Panc1 (cell line): ENCODE results near the gene HASPIN. TPM values are rescaled to one million over a fixed set of nuclear protein-coding genes. Genes with fewer than 3 reads are reported as not detected.

ENCODE experiments used
- ATAC-seq: fragments of 200-7000 bp; cut with Tn5 transposase; 2 replicates; pipeline ENCODE4 v1.9.1; 2020; ENCODE audit warnings: mild to moderate bottlenecking, moderate library complexity
- BruUV-seq: library from RNA; stranded (reverse); fragments of 400-500 nt; replicated peaks from 2 replicates; lab custom pipeline; 2021; lab: Mats Ljungman, UMichigan
- CTCF ChIA-PET: fragments of 300-600 bp; sonication (Branson Sonifier 250); formaldehyde crosslinking; loops from one replicate; lab custom pipeline; 2022; ENCODE audit warnings: antibody characterized with exemption; lab: Charles Lee
- POLR2A ChIA-PET: fragments of 300-600 bp; sonication (Branson Sonifier 250); formaldehyde crosslinking; loops from one replicate; lab custom pipeline; 2022; ENCODE audit warnings: antibody characterized with exemption; lab: Charles Lee
- DNase-seq: peaks from one replicate; pipeline ENCODE4 v3.0.0-alpha.2; 2010; ENCODE audit warnings: low read depth, low spot score
- H3K27ac ChIP-seq: 2 replicates; pipeline ENCODE4 v1.5.1; 2011; ENCODE audit warnings: mild to moderate bottlenecking, low read length, inconsistent platforms
- H3K27me3 ChIP-seq: fragments of 200-500 bp; sonication (Bioruptor generic); 2 replicates; pipeline ENCODE4 v1.6.0; 2014; ENCODE audit warnings: low read length, inconsistent platforms; ENCODE audit not compliant: control insufficient read depth, insufficient read depth
- H3K36me3 ChIP-seq: fragments of 200-500 bp; sonication (Bioruptor generic); 2 replicates; pipeline ENCODE4 v1.5.1; 2014; ENCODE audit warnings: inconsistent platforms, mild to moderate bottlenecking, low read length, moderate library complexity; ENCODE audit not compliant: control insufficient read depth, insufficient read depth
- H3K4me1 ChIP-seq: 2 replicates; pipeline ENCODE4 v1.5.1; 2011; ENCODE audit warnings: inconsistent platforms, mild to moderate bottlenecking, low read length, moderate library complexity; ENCODE audit not compliant: control insufficient read depth, insufficient read depth
- H3K4me3 ChIP-seq, 2 experiments: 2 replicates each; pipeline ENCODE4 v1.5.1; 2011 to 2012; ENCODE audit warnings: low read depth in 2 of 2, low read length in 2 of 2, mild to moderate bottlenecking in 2 of 2, inconsistent platforms in 1 of 2, moderate library complexity in 1 of 2
- H3K9me3 ChIP-seq: fragments of 200-500 bp; sonication (Bioruptor generic); 2 replicates; pipeline ENCODE4 v1.5.1; 2014; ENCODE audit warnings: low read depth, mild to moderate bottlenecking, inconsistent platforms, low read length, moderate library complexity; ENCODE audit not compliant: control insufficient read depth, insufficient read depth
- POLR2AphosphoS5 ChIP-seq: IDR thresholded peaks from 2 replicates; pipeline ENCODE4 v1.6.1; 2012; ENCODE audit warnings: mild to moderate bottlenecking, low read depth, low read length, moderate library complexity
- SIN3A ChIP-seq: IDR thresholded peaks from 2 replicates; pipeline ENCODE4 v1.6.1; 2012; ENCODE audit warnings: low read depth, mild to moderate bottlenecking, low read length, moderate library complexity, borderline replicate concordance; ENCODE audit not compliant: insufficient read depth
- TCF7L2 ChIP-seq: IDR thresholded peaks from 2 replicates; pipeline ENCODE4 v1.6.1; 2011; ENCODE audit warnings: mild to moderate bottlenecking, low read depth, low read length, inconsistent platforms
- in situ Hi-C: cut with HindIII; loops from 2 replicates; pipeline ENCODE4 v1.10.0; 2016; ENCODE audit warnings: low sequenced_read_pairs, low pct_unique_long_range_greater_than_20kb
- intact Hi-C: fragments of 100-400 bp; cut with micrococcal nuclease; formaldehyde crosslinking; loops from one replicate; pipeline ENCODE4 v1.10.0; 2022; ENCODE audit not compliant: unreplicated experiment
- total RNA-seq: library from RNA; stranded (reverse); gene quantifications from one replicate; pipeline ENCODE4 v1.2.1, GENCODE V29; 2021; ENCODE audit not compliant: unreplicated experiment
- TF ChIP-seq, protein P1 (sequence below): fragments of 450-650 bp; IDR thresholded peaks from 2 replicates; pipeline ENCODE4 v1.5.1; 2017; ENCODE audit warnings: mild to moderate bottlenecking
- TF ChIP-seq, protein P2 (sequence below), 2 experiments: IDR thresholded peaks; 2 replicates each; pipeline ENCODE4 v1.6.1; 2011 to 2012; ENCODE audit warnings: low read depth in 2 of 2, control low read depth in 1 of 2, low read length in 1 of 2, mild to moderate bottlenecking in 1 of 2, moderate library complexity in 1 of 2; ENCODE audit not compliant: insufficient read depth in 1 of 2

HASPIN gene
- total RNA-seq, 1 experiment from 2014 or later = 10.6 TPM

DNA sequence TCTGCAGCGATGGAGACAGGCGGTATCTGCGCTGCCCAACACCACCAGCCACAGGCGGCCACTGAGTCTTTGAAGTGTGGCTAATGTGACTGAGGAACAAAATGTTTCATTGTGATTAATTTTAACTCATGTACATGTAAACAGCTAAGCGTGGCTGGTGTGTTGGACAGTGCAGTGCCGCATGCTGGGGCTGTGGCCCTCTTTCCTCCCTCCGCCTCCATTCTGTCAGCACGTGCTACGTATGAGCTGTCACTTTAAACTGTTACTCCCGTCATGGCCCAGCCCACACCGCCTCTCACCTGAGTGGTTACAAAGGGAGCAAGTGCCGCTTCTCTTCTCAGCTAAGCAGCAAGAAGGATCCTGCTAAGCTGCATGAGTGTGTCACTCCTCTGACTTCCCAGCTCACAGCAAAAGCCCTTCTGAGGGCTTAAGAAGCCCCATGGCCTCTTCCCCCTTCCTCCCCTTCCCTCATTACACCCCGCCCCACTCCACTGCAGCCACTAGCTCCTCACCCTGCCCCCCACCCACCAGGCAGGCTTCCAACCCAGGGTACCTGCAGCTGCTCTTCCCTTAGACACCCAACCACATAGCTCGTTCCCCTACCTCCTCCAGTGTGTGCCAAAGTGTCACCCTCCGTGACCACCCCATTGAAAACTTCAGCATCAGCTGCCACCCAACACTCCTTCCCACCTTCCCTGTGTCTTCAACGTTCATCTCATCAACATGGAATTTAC lies 15.0 kb downstream of the HASPIN start:
- no peak for ATAC-seq
- BruUV-seq = no TSS peak
- DNase-seq = no peak
- POLR2A ChIA-PET = no interaction called here
- in situ Hi-C loops (no loop called here), intact Hi-C loops (no loop called here)
- Histone ChIP-seq H3K27me3 (no peaks in the 10 kb centered on the region), H3K27ac (no peak overlapping the region), H3K4me3 (no peak overlapping the region), H3K9me3 (no peaks in the 10 kb centered on the region), H3K36me3 (no peaks in the 10 kb centered on the region), H3K4me1 (no peaks in the 10 kb centered on the region)
- TF ChIP-seq, protein P1, sequence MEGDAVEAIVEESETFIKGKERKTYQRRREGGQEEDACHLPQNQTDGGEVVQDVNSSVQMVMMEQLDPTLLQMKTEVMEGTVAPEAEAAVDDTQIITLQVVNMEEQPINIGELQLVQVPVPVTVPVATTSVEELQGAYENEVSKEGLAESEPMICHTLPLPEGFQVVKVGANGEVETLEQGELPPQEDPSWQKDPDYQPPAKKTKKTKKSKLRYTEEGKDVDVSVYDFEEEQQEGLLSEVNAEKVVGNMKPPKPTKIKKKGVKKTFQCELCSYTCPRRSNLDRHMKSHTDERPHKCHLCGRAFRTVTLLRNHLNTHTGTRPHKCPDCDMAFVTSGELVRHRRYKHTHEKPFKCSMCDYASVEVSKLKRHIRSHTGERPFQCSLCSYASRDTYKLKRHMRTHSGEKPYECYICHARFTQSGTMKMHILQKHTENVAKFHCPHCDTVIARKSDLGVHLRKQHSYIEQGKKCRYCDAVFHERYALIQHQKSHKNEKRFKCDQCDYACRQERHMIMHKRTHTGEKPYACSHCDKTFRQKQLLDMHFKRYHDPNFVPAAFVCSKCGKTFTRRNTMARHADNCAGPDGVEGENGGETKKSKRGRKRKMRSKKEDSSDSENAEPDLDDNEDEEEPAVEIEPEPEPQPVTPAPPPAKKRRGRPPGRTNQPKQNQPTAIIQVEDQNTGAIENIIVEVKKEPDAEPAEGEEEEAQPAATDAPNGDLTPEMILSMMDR = no peak
- TF ChIP-seq SIN3A = no peak
- no peak for TF ChIP-seq TCF7L2
- TF ChIP-seq POLR2AphosphoS5 = no peak
- TF ChIP-seq, protein P2, sequence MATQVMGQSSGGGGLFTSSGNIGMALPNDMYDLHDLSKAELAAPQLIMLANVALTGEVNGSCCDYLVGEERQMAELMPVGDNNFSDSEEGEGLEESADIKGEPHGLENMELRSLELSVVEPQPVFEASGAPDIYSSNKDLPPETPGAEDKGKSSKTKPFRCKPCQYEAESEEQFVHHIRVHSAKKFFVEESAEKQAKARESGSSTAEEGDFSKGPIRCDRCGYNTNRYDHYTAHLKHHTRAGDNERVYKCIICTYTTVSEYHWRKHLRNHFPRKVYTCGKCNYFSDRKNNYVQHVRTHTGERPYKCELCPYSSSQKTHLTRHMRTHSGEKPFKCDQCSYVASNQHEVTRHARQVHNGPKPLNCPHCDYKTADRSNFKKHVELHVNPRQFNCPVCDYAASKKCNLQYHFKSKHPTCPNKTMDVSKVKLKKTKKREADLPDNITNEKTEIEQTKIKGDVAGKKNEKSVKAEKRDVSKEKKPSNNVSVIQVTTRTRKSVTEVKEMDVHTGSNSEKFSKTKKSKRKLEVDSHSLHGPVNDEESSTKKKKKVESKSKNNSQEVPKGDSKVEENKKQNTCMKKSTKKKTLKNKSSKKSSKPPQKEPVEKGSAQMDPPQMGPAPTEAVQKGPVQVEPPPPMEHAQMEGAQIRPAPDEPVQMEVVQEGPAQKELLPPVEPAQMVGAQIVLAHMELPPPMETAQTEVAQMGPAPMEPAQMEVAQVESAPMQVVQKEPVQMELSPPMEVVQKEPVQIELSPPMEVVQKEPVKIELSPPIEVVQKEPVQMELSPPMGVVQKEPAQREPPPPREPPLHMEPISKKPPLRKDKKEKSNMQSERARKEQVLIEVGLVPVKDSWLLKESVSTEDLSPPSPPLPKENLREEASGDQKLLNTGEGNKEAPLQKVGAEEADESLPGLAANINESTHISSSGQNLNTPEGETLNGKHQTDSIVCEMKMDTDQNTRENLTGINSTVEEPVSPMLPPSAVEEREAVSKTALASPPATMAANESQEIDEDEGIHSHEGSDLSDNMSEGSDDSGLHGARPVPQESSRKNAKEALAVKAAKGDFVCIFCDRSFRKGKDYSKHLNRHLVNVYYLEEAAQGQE (IDR thresholded peaks at IDR 0.05; ENCODE audit: insufficient read depth in 1 of 2, low read depth in 2 of 2, low read length in 1 of 2) = no peak
- CTCF ChIA-PET = interaction anchor here (0.6 to 1.9 kb wide), 5 partner anchors 15 to 155 kb away, joined by 3 to 8 read pairs (median 4); partner anchors contain the start of gene HASPIN

DNA sequence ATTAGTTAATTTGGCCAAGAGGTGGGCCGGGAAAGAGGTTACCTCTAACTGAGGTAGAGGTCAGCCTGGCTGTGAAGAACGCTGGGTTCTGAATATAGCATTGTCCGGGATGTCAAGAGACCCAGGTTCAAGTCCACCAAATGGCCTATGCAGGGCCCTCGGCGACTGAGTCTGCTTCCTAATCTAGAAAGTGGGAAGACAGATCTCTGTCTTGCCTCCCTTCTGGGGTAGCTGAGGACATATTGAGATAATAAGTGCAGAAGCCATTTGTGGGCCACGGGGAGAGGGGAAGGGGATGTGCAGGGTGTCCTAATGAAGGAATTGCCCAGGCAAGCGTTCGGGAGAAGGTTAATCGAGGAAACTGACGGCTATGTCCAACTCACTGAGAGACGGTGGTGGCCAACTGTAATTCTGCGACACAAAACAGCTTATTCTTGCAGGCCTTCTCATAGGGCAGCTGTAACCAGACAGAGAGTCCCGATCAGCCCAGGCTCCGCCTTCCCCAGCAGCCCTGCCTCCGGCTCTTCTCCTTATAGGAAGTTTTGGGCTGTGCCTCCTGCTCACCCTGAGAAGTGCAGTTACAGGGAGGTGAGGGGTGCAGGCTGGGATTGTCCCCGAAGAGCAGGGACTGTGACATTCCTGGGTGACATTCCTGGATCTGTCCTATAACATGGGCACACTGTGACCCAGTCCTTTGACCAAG lies 15.9 kb downstream of the HASPIN start:
- ChIA-PET POLR2A (no interaction called here), CTCF (interaction anchor here (0.6 kb wide), 2 partner anchors 67 to 154 kb away, joined by 3 to 8 read pairs; no protein-coding TSS in a partner anchor)
- Histone ChIP-seq H3K27me3 (no peaks in the 10 kb centered on the region), H3K27ac (no peak overlapping the region), H3K4me3 (no peak overlapping the region), H3K36me3 (no peaks in the 10 kb centered on the region), H3K9me3 (no peaks in the 10 kb centered on the region), H3K4me1 (no peaks in the 10 kb centered on the region)
- TF ChIP-seq, protein P1 = no peak
- TF ChIP-seq POLR2AphosphoS5 (no peak), SIN3A (no peak), TCF7L2 (no peak)
- TF ChIP-seq, protein P2 (IDR thresholded peaks at IDR 0.05; ENCODE audit: insufficient read depth in 1 of 2, low read depth in 2 of 2, low read length in 1 of 2) = no peak
- intact Hi-C loops (no loop called here), in situ Hi-C loops (no loop called here)
- DNase-seq (no peak), ATAC-seq (no peak)
- no TSS peak for BruUV-seq
